Measurements from ENCODE around the gene PTGDS.

Gene PTGDS

GRCh38 chr9:136975644-136976043, 1.7 kb upstream of the PTGDS start:
- peak; percentile 24; the same call in 1 of the 2 replicates for TF ChIP-seq RAD21 (IDR thresholded peaks at IDR 0.05; ENCODE audit: low read depth)
- TF ChIP-seq ZBTB7A (IDR thresholded peaks at IDR 0.05; ENCODE audit: low read depth): no peak
- no peak for TF ChIP-seq EGR1 (IDR thresholded peaks at IDR 0.05)

- TF ChIP-seq NFIC (IDR thresholded peaks at IDR 0.05) (no peak), CEBPB (IDR thresholded peaks at IDR 0.05) (no peak), ZBTB7A (IDR thresholded peaks at IDR 0.05; ENCODE audit: low read depth) (no peak), RAD21 (IDR thresholded peaks at IDR 0.05; ENCODE audit: low read depth) (no peak), CREB1 (IDR thresholded peaks at IDR 0.05; ENCODE audit: low read depth) (no peak), TEAD4 (IDR thresholded peaks at IDR 0.05) (no peak), REST (IDR thresholded peaks at IDR 0.05; ENCODE audit: low read depth) (no peak), FOXM1 (IDR thresholded peaks at IDR 0.05; ENCODE audit: borderline replicate concordance, low read depth) (no peak), YY1 (IDR thresholded peaks at IDR 0.05; ENCODE audit: low read depth) (no peak), EGR1 (IDR thresholded peaks at IDR 0.05) (no peak), USF1 (IDR thresholded peaks at IDR 0.05) (no peak), TCF12 (IDR thresholded peaks at IDR 0.05; ENCODE audit: low read depth) (no peak; the same call in 1 of the 2 replicates), EP300 (IDR thresholded peaks at IDR 0.05; ENCODE audit: borderline replicate concordance) (no peak), MAX (IDR thresholded peaks at IDR 0.05) (no peak), TAF1 (IDR thresholded peaks at IDR 0.05; ENCODE audit: low read depth) (no peak)
Measured at GRCh38 chr9:136977649-136978072, 357 bp downstream of the PTGDS start.

- TF ChIP-seq REST (IDR thresholded peaks at IDR 0.05; ENCODE audit: low read depth) (no peak), ZBTB7A (IDR thresholded peaks at IDR 0.05; ENCODE audit: low read depth) (peak; percentile 86), TEAD4 (IDR thresholded peaks at IDR 0.05) (peak; percentile 58), MAX (IDR thresholded peaks at IDR 0.05) (peak; percentile 48; the same call in 1 of the 2 replicates), USF1 (IDR thresholded peaks at IDR 0.05) (no peak), EGR1 (IDR thresholded peaks at IDR 0.05) (peak; percentile 85), NFIC (IDR thresholded peaks at IDR 0.05) (no peak), EP300 (IDR thresholded peaks at IDR 0.05; ENCODE audit: borderline replicate concordance) (no peak), FOXM1 (IDR thresholded peaks at IDR 0.05; ENCODE audit: borderline replicate concordance, low read depth) (no peak), CEBPB (IDR thresholded peaks at IDR 0.05) (no peak), CREB1 (IDR thresholded peaks at IDR 0.05; ENCODE audit: low read depth) (no peak), TAF1 (IDR thresholded peaks at IDR 0.05; ENCODE audit: low read depth) (0 out of 2 replicates have a peak, but pooled peaks have one; percentile 20), TCF12 (IDR thresholded peaks at IDR 0.05; ENCODE audit: low read depth) (no peak)
Measured at GRCh38 chr9:136978073-136978864, 965 bp downstream of the PTGDS start.

- TF ChIP-seq EGR1 (IDR thresholded peaks at IDR 0.05) (peak; percentile 52; the same call in 1 of the 2 replicates), ZBTB7A (IDR thresholded peaks at IDR 0.05; ENCODE audit: low read depth) (peak; percentile 98), REST (IDR thresholded peaks at IDR 0.05; ENCODE audit: low read depth) (no peak)
Measured at GRCh38 chr9:136978865-136979544, 1.7 kb downstream of the PTGDS start.
